Neural crest cell (in vitro differentiated cells): ENCODE data around the gene KCNK13. TPM values are rescaled to one million over a fixed set of nuclear protein-coding genes. Genes with fewer than 3 reads are reported as not detected.
A peak's percentile ranks its signal among the peaks of the same experiment; 100 is the strongest.
"Not testable (repeated sequence)": the region's sequence is repeated elsewhere in the genome, so short reads cannot be mapped to it uniquely, and the experiment has no call there.

Experiments used
- DNase-seq: peaks from one replicate; pipeline ENCODE4 v3.0.0; 2021; ENCODE audit warnings: low read depth, mixed read lengths, low spot score
- H3K27ac Mint-ChIP-seq: one replicate; pipeline ENCODE4 v1.8.0; 2021; ENCODE audit warnings: mild to moderate bottlenecking, mixed read lengths; ENCODE audit not compliant: unreplicated experiment
- H3K27me3 Mint-ChIP-seq: 2 replicates; pipeline ENCODE4 v1.8.0; 2021; ENCODE audit warnings: low read depth, mild to moderate bottlenecking, mixed read lengths
- H3K36me3 Mint-ChIP-seq: 2 replicates; pipeline ENCODE4 v1.8.0; 2021; ENCODE audit warnings: low read depth, mild to moderate bottlenecking, mixed read lengths
- H3K4me1 Mint-ChIP-seq: 2 replicates; pipeline ENCODE4 v1.8.0; 2021; ENCODE audit warnings: mixed read lengths
- H3K4me3 Mint-ChIP-seq: one replicate; pipeline ENCODE4 v1.8.0; 2021; ENCODE audit warnings: mild to moderate bottlenecking, mixed read lengths
- H3K9me3 Mint-ChIP-seq: 2 replicates; pipeline ENCODE4 v1.8.0; 2021; ENCODE audit warnings: mixed read lengths
- CTCF ChIP-seq: fragments of 200-600 bp; sonication (generic); conservative IDR thresholded peaks from 2 replicates; pipeline ENCODE4 v1.5.0; 2021; ENCODE audit warnings: antibody characterized with exemption, mild to moderate bottlenecking
- total RNA-seq: library from RNA; stranded (reverse); gene quantifications from 2 replicates; pipeline ENCODE4 v1.2.1, GENCODE V29; 2021

KCNK13 gene
- total RNA-seq, 1 donor from 2014 or later: not detected

GRCh38 chr14:90088176-90088575 lies 26.4 kb downstream of the KCNK13 start:
- Mint-ChIP-seq H3K4me3 (no peak overlapping the region), H3K4me1 (no peaks in the 10 kb centered on the region), H3K27ac (no peak overlapping the region), H3K36me3 (no peaks in the 10 kb centered on the region), H3K27me3 (peaks cover 16% of the 10 kb centered on the region), H3K9me3 (no peaks in the 10 kb centered on the region)
- no peak for DNase-seq
- no peak for TF ChIP-seq CTCF

- H3K9me3 Mint-ChIP-seq, H3K36me3 Mint-ChIP-seq, H3K4me3 Mint-ChIP-seq, DNase-seq, H3K27ac Mint-ChIP-seq, H3K4me1 Mint-ChIP-seq: not testable (repeated sequence)
- peaks cover 14% of the 10 kb centered on the region for H3K27me3 Mint-ChIP-seq
These were observed 27.7 kb downstream of the KCNK13 start for GRCh38 chr14:90089486-90089885.

GRCh38 chr14:90091393-90091792 lies 29.6 kb downstream of the KCNK13 start:
- no peak overlapping the region for H3K4me3 Mint-ChIP-seq

GRCh38 chr14:90093942-90094595 lies 32.3 kb downstream of the KCNK13 start:
- peaks cover 17% of the 10 kb centered on the region for H3K27me3 Mint-ChIP-seq
- H3K4me3 Mint-ChIP-seq: no peak overlapping the region
- H3K27ac Mint-ChIP-seq: no peak overlapping the region
- no peaks in the 10 kb centered on the region for H3K36me3 Mint-ChIP-seq
- DNase-seq: no peak
- no peaks in the 10 kb centered on the region for H3K9me3 Mint-ChIP-seq
- TF ChIP-seq CTCF: no peak
- peaks cover 35% of the 10 kb centered on the region for H3K4me1 Mint-ChIP-seq

More at GRCh38 chr14:90091393-90091792, 29.6 kb downstream of the KCNK13 start:
- H3K27me3 Mint-ChIP-seq: peaks cover 17% of the 10 kb centered on the region
- no peak for TF ChIP-seq CTCF
- peaks cover 19% of the 10 kb centered on the region for H3K4me1 Mint-ChIP-seq
- H3K9me3 Mint-ChIP-seq: no peaks in the 10 kb centered on the region
- no peak for DNase-seq
- H3K36me3 Mint-ChIP-seq: no peaks in the 10 kb centered on the region
- no peak overlapping the region for H3K27ac Mint-ChIP-seq

- no peaks in the 10 kb centered on the region for H3K36me3 Mint-ChIP-seq
- H3K4me1 Mint-ChIP-seq: peaks cover 35% of the 10 kb centered on the region
- TF ChIP-seq CTCF: no peak
- H3K4me3 Mint-ChIP-seq: peak overlapping the region; percentile 18
- DNase-seq: no peak
- H3K27me3 Mint-ChIP-seq: peaks cover 22% of the 10 kb centered on the region
- H3K9me3 Mint-ChIP-seq: no peaks in the 10 kb centered on the region
- no peak overlapping the region for H3K27ac Mint-ChIP-seq
These were observed 33.3 kb downstream of the KCNK13 start for GRCh38 chr14:90095096-90095495.

GRCh38 chr14:90096566-90096965 lies 34.8 kb downstream of the KCNK13 start:
- peaks cover 22% of the 10 kb centered on the region for H3K27me3 Mint-ChIP-seq
- H3K4me1 Mint-ChIP-seq: peaks cover 35% of the 10 kb centered on the region
- no peak overlapping the region for H3K4me3 Mint-ChIP-seq
- H3K9me3 Mint-ChIP-seq: no peaks in the 10 kb centered on the region
- DNase-seq: no peak
- no peak overlapping the region for H3K27ac Mint-ChIP-seq
- no peak for TF ChIP-seq CTCF
- no peaks in the 10 kb centered on the region for H3K36me3 Mint-ChIP-seq
